K562 (cell line): Measurements from ENCODE around the gene MYO18A. TPM values are rescaled to one million over a fixed set of nuclear protein-coding genes. Genes with fewer than 3 reads are reported as not detected.

Experiments
- ATAC-seq: fragments of 200-7000 bp; cut with Tn5 transposase; 3 replicates; pipeline ENCODE4 v1.9.1; 2020; ENCODE audit warnings: moderate library complexity
- BruUV-seq: library from RNA; stranded (reverse); fragments of 400-500 nt; replicated peaks from 2 replicates; lab custom pipeline; 2021; lab: Mats Ljungman, UMichigan
- CTCF ChIA-PET: fragments of 300-600 bp; formaldehyde crosslinking; extraction: SDS; loops from one replicate; lab custom pipeline; 2021; ENCODE audit warnings: low intra/inter-chr PET ratio; lab: Yijun Ruan, JAX
- POLR2A ChIA-PET: fragments of 300-600, 350-650 bp; sonication (Branson Sonifier 250); formaldehyde crosslinking; extraction: SDS; loops from one replicate; lab custom pipeline; 2021; ENCODE audit warnings: antibody characterized with exemption, inconsistent platforms; lab: Yijun Ruan, JAX
- DNase-seq, 4 experiments: peaks; one replicate each; pipeline versions ENCODE4 v3.0.0 to v3.0.0-alpha.2; 2011 to 2018; ENCODE audit warnings: low spot score in 3 of 4, mixed read lengths in 3 of 4; ENCODE audit errors: extremely low read depth in 1 of 4
- FAIRE-seq: peaks from 2 replicates; lab custom pipeline; 2011; peaks lifted over from hg19 to GRCh38; lab: Jason Lieb, UNC
- H2AFZ ChIP-seq: 2 replicates; pipeline ENCODE4 v1.6.0; 2011; ENCODE audit warnings: low read depth, low read length, control low read depth, inconsistent platforms
- H3K27ac ChIP-seq: fragments of 200-600 bp; 3 replicates; pipeline ENCODE4 v1.8.0; 2011; ENCODE audit warnings: low read depth, mild to moderate bottlenecking, control low read depth, inconsistent platforms, low read length, moderate library complexity, mixed read lengths; ENCODE audit errors: extremely low read depth
- H3K27me3 ChIP-seq, 2 experiments: fragments of 300-600 bp in 1 of 2; 2 replicates in 1 of 2; 3 replicates in 1 of 2; pipeline versions ENCODE4 v1.6.0 to v1.8.0; 2011; ENCODE audit warnings: inconsistent platforms in 2 of 2, low read length in 2 of 2, mild to moderate bottlenecking in 1 of 2, mixed read lengths in 1 of 2, moderate library complexity in 1 of 2; ENCODE audit not compliant: control insufficient read depth in 2 of 2, insufficient read depth in 2 of 2
- H3K36me3 ChIP-seq: fragments of 300-600 bp; 3 replicates; pipeline ENCODE4 v1.8.0; 2011; ENCODE audit warnings: mild to moderate bottlenecking, low read length, inconsistent platforms; ENCODE audit not compliant: control insufficient read depth, insufficient read depth
- H3K4me1 ChIP-seq, 2 experiments: fragments of 200-600 bp in 1 of 2; replicated peaks in 1 of 2; 2 replicates in 1 of 2; 3 replicates in 1 of 2; pipeline versions ENCODE4 v1.5.1 to v1.8.0; 2011; ENCODE audit warnings: inconsistent platforms in 2 of 2, low read length in 2 of 2, mild to moderate bottlenecking in 1 of 2, mixed read lengths in 1 of 2, moderate library complexity in 1 of 2; ENCODE audit not compliant: control insufficient read depth in 2 of 2, insufficient read depth in 2 of 2
- H3K4me2 ChIP-seq: 2 replicates; pipeline ENCODE4 v1.6.1; 2011; ENCODE audit warnings: low read length, control low read depth, inconsistent platforms, mixed read lengths; ENCODE audit not compliant: insufficient read depth
- H3K4me3 ChIP-seq: fragments of 200-600 bp; sonication (generic), shearing (Covaris generic); 2 replicates; pipeline ENCODE4 v1.5.1; 2016; ENCODE audit warnings: control low read depth, inconsistent platforms
- H3K79me2 ChIP-seq: fragments of 200-600 bp; 3 replicates; pipeline ENCODE4 v1.8.0; 2011; ENCODE audit warnings: low read length, inconsistent platforms; ENCODE audit not compliant: control insufficient read depth, insufficient read depth
- H3K9ac ChIP-seq, 2 experiments: 2 replicates each; pipeline versions ENCODE4 v1.6.0 to v1.6.1; 2011; ENCODE audit warnings: low read depth in 2 of 2, low read length in 2 of 2, control low read depth in 1 of 2, inconsistent platforms in 1 of 2, mild to moderate bottlenecking in 1 of 2, mixed read lengths in 1 of 2; ENCODE audit not compliant: insufficient read depth in 1 of 2
- H3K9me1 ChIP-seq: one replicate; pipeline ENCODE4 v1.6.0; 2011; ENCODE audit warnings: inconsistent platforms, mild to moderate bottlenecking, low read length, moderate library complexity; ENCODE audit not compliant: control insufficient read depth, insufficient read depth
- H3K9me3 ChIP-seq: replicated peaks from 2 replicates; pipeline ENCODE4 v1.5.1; 2011; ENCODE audit warnings: low read depth, low read length, inconsistent platforms; ENCODE audit not compliant: control insufficient read depth, insufficient read depth
- H4K20me1 ChIP-seq: replicated peaks from 2 replicates; pipeline ENCODE4 v1.6.1; 2011; ENCODE audit warnings: low read length, inconsistent platforms, mixed read lengths; ENCODE audit not compliant: control insufficient read depth, insufficient read depth
- CBFA2T2 ChIP-seq: fragments of 450-650 bp; conservative IDR thresholded peaks from 2 replicates; pipeline ENCODE4 v1.6.1; 2017; ENCODE audit warnings: mild to moderate bottlenecking
- CBX3 ChIP-seq, 2 experiments: IDR thresholded peaks; 1 replicate in 1 of 2; 2 replicates in 1 of 2; pipeline ENCODE4 v1.6.1; 2012; ENCODE audit warnings: inconsistent platforms in 2 of 2, low read length in 2 of 2, borderline replicate concordance in 1 of 2, control low read depth in 1 of 2
- E2F3 ChIP-seq: fragments of 250-450 bp; sonication (Bioruptor Pico); IDR thresholded peaks from 2 replicates; pipeline ENCODE4 v1.4.0; 2020; ENCODE audit warnings: mild to moderate bottlenecking
- ELF1 ChIP-seq: fragments of 200-800 bp; sonication (Bioruptor generic); IDR thresholded peaks from 2 replicates; pipeline ENCODE4 v1.6.1; 2016; ENCODE audit warnings: missing genetic modification characterization, missing compliant biosample characterization
- EP400 ChIP-seq: fragments of 450-650 bp; IDR thresholded peaks from 2 replicates; pipeline ENCODE4 v1.6.1; 2017; ENCODE audit warnings: antibody characterized with exemption, mild to moderate bottlenecking, moderate library complexity
- HSF4 ChIP-seq: fragments of 250-450 bp; sonication (Bioruptor Pico); IDR thresholded peaks from 2 replicates; pipeline ENCODE4 v2.1.2; 2022; ENCODE audit warnings: mild to moderate bottlenecking, moderate library complexity, borderline replicate concordance
- KLF16 ChIP-seq: IDR thresholded peaks from 2 replicates; pipeline ENCODE4 v1.6.1; 2016; ENCODE audit warnings: antibody characterized with exemption
- MEIS2 ChIP-seq: fragments of 450-650 bp; IDR thresholded peaks from 2 replicates; pipeline ENCODE4 v1.6.1; 2014; ENCODE audit warnings: mild to moderate bottlenecking; ENCODE audit not compliant: partially characterized antibody
- MXI1 ChIP-seq: IDR thresholded peaks from 2 replicates; pipeline ENCODE4 v1.6.1; 2011; ENCODE audit warnings: low read depth, mild to moderate bottlenecking, improper control_type of control experiment, low read length
- PHF20 ChIP-seq: fragments of 450-650 bp; IDR thresholded peaks from 2 replicates; pipeline ENCODE4 v1.6.1; 2018; ENCODE audit not compliant: partially characterized antibody
- SRF ChIP-seq, 2 experiments: fragments of 250-450, 450-650 bp in 1 of 2; sonication (Bioruptor Pico) in 1 of 2; sonication (generic) in 1 of 2; formaldehyde crosslinking; IDR thresholded peaks; 2 replicates each; pipeline versions ENCODE4 v1.5.0 to v1.5.1; 2020 to 2022; ENCODE audit warnings: mild to moderate bottlenecking in 1 of 2, missing genetic modification reagents in 1 of 2
- ZFP36 ChIP-seq: fragments of 150-350 bp; IDR thresholded peaks from 2 replicates; pipeline ENCODE4 v1.6.1; 2018; ENCODE audit warnings: low read length, low read depth; ENCODE audit not compliant: partially characterized antibody
- WGBS: fragments of 100-300 bp; shearing (Covaris generic); methylation state at CpG from one replicate; pipeline ENCODE4 v1.1.6; 2016; ENCODE audit warnings: low coverage, mixed read lengths; ENCODE audit not compliant: insufficient coverage; ENCODE audit errors: missing lambda C conversion rate; 5-methylcytosine and 5-hydroxymethylcytosine counted together
- in situ Hi-C: fragments of 300-500 bp; cut with MboI; formaldehyde crosslinking; loops from 4 replicates; pipeline ENCODE4 v1.15.0; 2018; ENCODE audit warnings: inconsistent platforms, mixed read lengths
- intact Hi-C: fragments of 100-400 bp; cut with micrococcal nuclease; formaldehyde crosslinking; loops from 2 replicates; pipeline ENCODE4 v1.14.2; 2022
- polyA plus RNA-seq, 8 experiments: library from polyadenylated mRNA; depleted of rRNA in 4 of 8; stranded (reverse) in 5 of 8; unstranded in 3 of 8; fragments of >200 nt; fragmentation: Nextera tagmentation in 2 of 8; fragmentation: Illumina TruSeq in 1 of 8; extraction: Ambion mirVana in 2 of 8; extraction: Trizol in 1 of 8; gene quantifications; 2 replicates each; pipeline versions ENCODE4 v1.2.1 to v1.2.3, GENCODE V29; 2011 to 2014; ENCODE audit warnings: inconsistent platforms in 1 of 8, missing spikeins in 1 of 8
- total RNA-seq, 7 experiments: library from RNA; depleted of rRNA in 6 of 7; stranded (reverse); fragments of >200 nt in 6 of 7; fragmentation: Illumina TruSeq in 2 of 7; extraction: Trizol in 2 of 7; gene quantifications; 2 replicates each; pipeline versions ENCODE4 v1.2.1 to v1.2.3, GENCODE V29; 2011 to 2021; ENCODE audit warnings: low replicate concordance in 1 of 7
- TF ChIP-seq, protein P1 (sequence below): fragments of 200-800 bp; sonication (Bioruptor generic); IDR thresholded peaks from 2 replicates; pipeline ENCODE4 v1.6.1; 2016; ENCODE audit warnings: missing genetic modification characterization, missing compliant biosample characterization
- TF ChIP-seq, protein P2 (sequence below): IDR thresholded peaks from 2 replicates; pipeline ENCODE4 v1.6.1; 2012; ENCODE audit warnings: low read depth, low read length, improper control_type of control experiment, borderline replicate concordance

MYO18A gene
- total and polyA plus RNA-seq, 9 of the 15 experiments (the other 6 are each of a cell fraction or from before 2014, with no cell fraction given): 2.5 to 65.4 (median 17.1) TPM

DNA sequence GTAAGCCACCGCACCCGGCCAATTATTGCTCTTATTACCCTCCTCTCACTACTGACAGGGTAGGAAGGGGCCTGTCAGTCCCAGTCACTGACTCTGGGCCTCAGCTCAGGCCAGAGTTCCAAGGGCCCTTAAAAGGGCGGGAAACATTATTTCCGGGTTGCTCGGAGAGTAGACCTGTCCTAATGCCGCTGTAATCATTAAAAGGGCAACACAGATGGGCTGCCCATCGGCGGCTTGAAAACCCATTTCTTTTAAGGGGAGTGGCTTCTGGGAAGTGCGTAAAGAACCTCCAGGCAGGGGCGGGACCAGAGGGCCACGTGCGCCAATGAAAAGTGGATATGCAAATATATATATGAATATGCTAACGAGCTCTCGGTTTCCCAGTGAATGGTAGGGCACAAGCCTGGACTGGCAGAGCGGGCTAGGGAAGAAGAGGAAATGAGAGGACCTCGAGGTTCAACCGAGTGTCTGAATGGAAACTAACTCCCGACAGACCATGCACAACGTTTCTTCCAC, 110.6 kb downstream of the MYO18A start:
- POLR2A ChIA-PET: interaction anchor here (0.5 to 1.8 kb wide), 8 partner anchors 10 to 180 kb away, joined by 3 to 7 read pairs (median 3); no protein-coding TSS in a partner anchor
- H3K9ac ChIP-seq: peak overlapping the region; percentile 13 to 41; a peak in 2 of 4 replicates
- peak; percentile 97 for ATAC-seq
- peaks cover 3 to 9% of the 10 kb centered on the region in 2 experiments; a peak in 3 of 5 replicates for H3K27me3 ChIP-seq
- H3K27ac ChIP-seq: peak overlapping the region; percentile 59; the same call in 1 of the 3 replicates
- intact Hi-C loops: loop anchor here (5.0 kb wide), 1 partner anchor 47 kb away; no protein-coding TSS in a partner anchor
- in situ Hi-C loops: no loop called here
- peak overlapping the region; percentile 86 for H2AFZ ChIP-seq
- H3K36me3 ChIP-seq: no peaks in the 10 kb centered on the region
- H3K9me1 ChIP-seq: no peaks in the 10 kb centered on the region
- peak overlapping the region; percentile 55 for H3K4me2 ChIP-seq
- whole genome bisulfite sequencing: 12% methylated on average over 19 of the region's 19 CpGs
- H4K20me1 ChIP-seq: no peaks in the 10 kb centered on the region
- DNase-seq: peak; percentile 74 to 86 (median 80)
- peaks cover 3% of the 10 kb centered on the region in 2 experiments; a peak in 1 of 5 replicates for H3K4me1 ChIP-seq
- H3K9me3 ChIP-seq: no peaks in the 10 kb centered on the region
- CTCF ChIA-PET: interaction anchor here (1.0 kb wide), 1 partner anchor 35 kb away, joined by 3 read pairs; no protein-coding TSS in a partner anchor
- H3K79me2 ChIP-seq: no peaks in the 10 kb centered on the region
- no peak overlapping the region for H3K4me3 ChIP-seq
- peak; percentile 94 for FAIRE-seq
- no TSS peak for BruUV-seq
- TF ChIP-seq E2F3 (CRISPR knock-in tag) (peak; percentile 72; the same call in 1 of the 2 replicates), ELF1 (tag) (peak; percentile 71), CBFA2T2 (0 out of 2 replicates have a peak, but pooled peaks have one; percentile 7), HSF4 (CRISPR knock-in tag) (no peak), MEIS2 (peak; percentile 6), KLF16 (no peak), MXI1 (0 out of 2 replicates have a peak, but pooled peaks have one; percentile 21), CBX3 (IDR thresholded peaks at IDR 0.05; ENCODE audit: borderline replicate concordance in 1 of 2, low read length in 2 of 2) (peak in 1 of 2 experiments; percentile 49; a peak in 1 of 3 replicates), SRF (CRISPR knock-in tag; IDR thresholded peaks at IDR 0.05) (0 out of 4 replicates have a peak, but pooled peaks of 1 of the 2 experiments have one; percentile 46), PHF20 (peak; percentile 78), EP400 (0 out of 2 replicates have a peak, but pooled peaks have one; percentile 22), ZFP36 (no peak)
- TF ChIP-seq, protein P1, sequence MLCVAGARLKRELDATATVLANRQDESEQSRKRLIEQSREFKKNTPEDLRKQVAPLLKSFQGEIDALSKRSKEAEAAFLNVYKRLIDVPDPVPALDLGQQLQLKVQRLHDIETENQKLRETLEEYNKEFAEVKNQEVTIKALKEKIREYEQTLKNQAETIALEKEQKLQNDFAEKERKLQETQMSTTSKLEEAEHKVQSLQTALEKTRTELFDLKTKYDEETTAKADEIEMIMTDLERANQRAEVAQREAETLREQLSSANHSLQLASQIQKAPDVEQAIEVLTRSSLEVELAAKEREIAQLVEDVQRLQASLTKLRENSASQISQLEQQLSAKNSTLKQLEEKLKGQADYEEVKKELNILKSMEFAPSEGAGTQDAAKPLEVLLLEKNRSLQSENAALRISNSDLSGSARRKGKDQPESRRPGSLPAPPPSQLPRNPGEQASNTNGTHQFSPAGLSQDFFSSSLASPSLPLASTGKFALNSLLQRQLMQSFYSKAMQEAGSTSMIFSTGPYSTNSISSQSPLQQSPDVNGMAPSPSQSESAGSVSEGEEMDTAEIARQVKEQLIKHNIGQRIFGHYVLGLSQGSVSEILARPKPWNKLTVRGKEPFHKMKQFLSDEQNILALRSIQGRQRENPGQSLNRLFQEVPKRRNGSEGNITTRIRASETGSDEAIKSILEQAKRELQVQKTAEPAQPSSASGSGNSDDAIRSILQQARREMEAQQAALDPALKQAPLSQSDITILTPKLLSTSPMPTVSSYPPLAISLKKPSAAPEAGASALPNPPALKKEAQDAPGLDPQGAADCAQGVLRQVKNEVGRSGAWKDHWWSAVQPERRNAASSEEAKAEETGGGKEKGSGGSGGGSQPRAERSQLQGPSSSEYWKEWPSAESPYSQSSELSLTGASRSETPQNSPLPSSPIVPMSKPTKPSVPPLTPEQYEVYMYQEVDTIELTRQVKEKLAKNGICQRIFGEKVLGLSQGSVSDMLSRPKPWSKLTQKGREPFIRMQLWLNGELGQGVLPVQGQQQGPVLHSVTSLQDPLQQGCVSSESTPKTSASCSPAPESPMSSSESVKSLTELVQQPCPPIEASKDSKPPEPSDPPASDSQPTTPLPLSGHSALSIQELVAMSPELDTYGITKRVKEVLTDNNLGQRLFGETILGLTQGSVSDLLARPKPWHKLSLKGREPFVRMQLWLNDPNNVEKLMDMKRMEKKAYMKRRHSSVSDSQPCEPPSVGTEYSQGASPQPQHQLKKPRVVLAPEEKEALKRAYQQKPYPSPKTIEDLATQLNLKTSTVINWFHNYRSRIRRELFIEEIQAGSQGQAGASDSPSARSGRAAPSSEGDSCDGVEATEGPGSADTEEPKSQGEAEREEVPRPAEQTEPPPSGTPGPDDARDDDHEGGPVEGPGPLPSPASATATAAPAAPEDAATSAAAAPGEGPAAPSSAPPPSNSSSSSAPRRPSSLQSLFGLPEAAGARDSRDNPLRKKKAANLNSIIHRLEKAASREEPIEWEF (CRISPR knock-in tag): no peak
- TF ChIP-seq, protein P2, sequence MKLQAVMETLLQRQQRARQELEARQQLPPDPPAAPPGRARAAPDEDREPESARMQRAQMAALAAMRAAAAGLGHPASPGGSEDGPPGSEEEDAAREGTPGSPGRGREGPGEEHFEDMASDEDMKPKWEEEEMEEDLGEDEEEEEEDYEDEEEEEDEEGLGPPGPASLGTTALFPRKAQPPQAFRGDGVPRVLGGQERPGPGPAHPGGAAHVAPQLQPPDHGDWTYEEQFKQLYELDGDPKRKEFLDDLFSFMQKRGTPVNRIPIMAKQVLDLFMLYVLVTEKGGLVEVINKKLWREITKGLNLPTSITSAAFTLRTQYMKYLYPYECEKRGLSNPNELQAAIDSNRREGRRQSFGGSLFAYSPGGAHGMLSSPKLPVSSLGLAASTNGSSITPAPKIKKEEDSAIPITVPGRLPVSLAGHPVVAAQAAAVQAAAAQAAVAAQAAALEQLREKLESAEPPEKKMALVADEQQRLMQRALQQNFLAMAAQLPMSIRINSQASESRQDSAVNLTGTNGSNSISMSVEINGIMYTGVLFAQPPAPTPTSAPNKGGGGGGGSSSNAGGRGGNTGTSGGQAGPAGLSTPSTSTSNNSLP: 0 out of 2 replicates have a peak, but pooled peaks have one; percentile 26
